ENCODE results near the gene ATP1A2. TPM values are rescaled to one million over a fixed set of nuclear protein-coding genes. Genes with fewer than 3 reads are reported as not detected.

The ATP1A2 gene
- total RNA-seq, 1 experiment from 2014 or later, result 23.2 TPM

DNA sequence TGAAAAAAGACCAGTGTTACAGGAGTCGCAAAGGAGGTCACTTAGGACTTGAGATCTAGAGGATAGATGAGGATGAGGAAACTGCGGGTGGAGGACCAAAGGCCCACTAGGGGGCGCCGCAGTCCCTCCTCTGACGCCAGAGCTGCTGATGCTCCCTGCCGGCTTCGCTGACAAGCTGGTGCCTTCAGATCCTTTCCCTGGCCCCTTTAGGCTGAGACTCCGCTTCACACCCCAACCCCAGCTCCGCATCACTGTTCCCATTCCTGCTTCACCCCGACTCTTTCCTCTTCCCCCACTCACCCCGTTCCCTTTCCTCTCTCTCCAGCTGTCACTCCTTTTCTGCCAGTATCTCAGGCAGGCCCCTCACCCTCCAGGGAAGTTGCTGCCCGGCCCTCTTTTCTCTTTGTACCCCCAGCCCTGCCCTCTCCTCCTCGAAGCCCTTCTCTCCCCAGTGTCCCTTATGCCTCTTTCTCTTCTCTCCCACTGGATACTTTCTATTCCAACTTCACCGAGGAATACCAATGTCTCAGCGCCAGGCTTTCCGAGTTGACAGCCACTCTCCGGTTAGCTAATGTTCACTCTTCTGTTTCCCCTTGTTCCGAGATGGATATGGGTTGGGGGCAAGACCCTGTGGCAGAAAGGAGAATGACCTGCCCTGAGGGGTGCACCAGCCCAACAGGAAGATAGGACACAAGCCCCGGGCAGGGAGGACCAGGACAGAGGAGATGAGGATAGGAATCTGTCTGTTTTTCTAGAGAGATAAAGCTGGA, 29.7 kb upstream of the ATP1A2 start:
- TF ChIP-seq, protein P1, sequence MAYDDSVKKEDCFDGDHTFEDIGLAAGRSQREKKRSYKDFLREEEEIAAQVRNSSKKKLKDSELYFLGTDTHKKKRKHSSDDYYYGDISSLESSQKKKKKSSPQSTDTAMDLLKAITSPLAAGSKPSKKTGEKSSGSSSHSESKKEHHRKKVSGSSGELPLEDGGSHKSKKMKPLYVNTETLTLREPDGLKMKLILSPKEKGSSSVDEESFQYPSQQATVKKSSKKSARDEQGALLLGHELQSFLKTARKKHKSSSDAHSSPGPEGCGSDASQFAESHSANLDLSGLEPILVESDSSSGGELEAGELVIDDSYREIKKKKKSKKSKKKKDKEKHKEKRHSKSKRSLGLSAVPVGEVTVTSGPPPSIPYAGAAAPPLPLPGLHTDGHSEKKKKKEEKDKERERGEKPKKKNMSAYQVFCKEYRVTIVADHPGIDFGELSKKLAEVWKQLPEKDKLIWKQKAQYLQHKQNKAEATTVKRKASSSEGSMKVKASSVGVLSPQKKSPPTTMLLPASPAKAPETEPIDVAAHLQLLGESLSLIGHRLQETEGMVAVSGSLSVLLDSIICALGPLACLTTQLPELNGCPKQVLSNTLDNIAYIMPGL (CRISPR knock-in tag; IDR thresholded peaks at IDR 0.05), result 0 out of 2 replicates have a peak, but pooled peaks have one; percentile 54
- TF ChIP-seq, protein P2, sequence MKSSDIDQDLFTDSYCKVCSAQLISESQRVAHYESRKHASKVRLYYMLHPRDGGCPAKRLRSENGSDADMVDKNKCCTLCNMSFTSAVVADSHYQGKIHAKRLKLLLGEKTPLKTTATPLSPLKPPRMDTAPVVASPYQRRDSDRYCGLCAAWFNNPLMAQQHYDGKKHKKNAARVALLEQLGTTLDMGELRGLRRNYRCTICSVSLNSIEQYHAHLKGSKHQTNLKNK (CRISPR knock-in tag; IDR thresholded peaks at IDR 0.05), result no peak
- TF ChIP-seq TEAD1 (CRISPR knock-in tag; IDR thresholded peaks at IDR 0.05), result 0 out of 2 replicates have a peak, but pooled peaks have one; percentile 43
- 0 out of 2 replicates have a peak, but pooled peaks have one; percentile 38 for TF ChIP-seq ZNF232 (CRISPR knock-in tag; IDR thresholded peaks at IDR 0.05)
- TF ChIP-seq JAZF1 (CRISPR knock-in tag; IDR thresholded peaks at IDR 0.05), result no peak
- TF ChIP-seq NR2C2 (CRISPR knock-in tag; IDR thresholded peaks at IDR 0.05), result no peak
- TF ChIP-seq ZNF416 (CRISPR knock-in tag; IDR thresholded peaks at IDR 0.05), result 0 out of 2 replicates have a peak, but pooled peaks have one; percentile 37
- TF ChIP-seq CBFB (CRISPR knock-in tag; IDR thresholded peaks at IDR 0.05; ENCODE audit: low read depth), result no peak
- TF ChIP-seq NFATC4 (CRISPR knock-in tag; IDR thresholded peaks at IDR 0.05), result no peak
- TF ChIP-seq, protein P3, sequence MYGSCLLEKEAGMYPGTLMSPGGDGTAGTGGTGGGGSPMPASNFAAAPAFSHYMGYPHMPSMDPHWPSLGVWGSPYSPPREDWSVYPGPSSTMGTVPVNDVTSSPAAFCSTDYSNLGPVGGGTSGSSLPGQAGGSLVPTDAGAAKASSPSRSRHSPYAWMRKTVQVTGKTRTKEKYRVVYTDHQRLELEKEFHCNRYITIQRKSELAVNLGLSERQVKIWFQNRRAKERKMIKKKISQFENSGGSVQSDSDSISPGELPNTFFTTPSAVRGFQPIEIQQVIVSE (CRISPR knock-in tag; IDR thresholded peaks at IDR 0.05; ENCODE audit: borderline replicate concordance), result no peak
- TF ChIP-seq SMAD3 (CRISPR knock-in tag; IDR thresholded peaks at IDR 0.05; ENCODE audit: borderline replicate concordance), result no peak
- TF ChIP-seq, protein P4, sequence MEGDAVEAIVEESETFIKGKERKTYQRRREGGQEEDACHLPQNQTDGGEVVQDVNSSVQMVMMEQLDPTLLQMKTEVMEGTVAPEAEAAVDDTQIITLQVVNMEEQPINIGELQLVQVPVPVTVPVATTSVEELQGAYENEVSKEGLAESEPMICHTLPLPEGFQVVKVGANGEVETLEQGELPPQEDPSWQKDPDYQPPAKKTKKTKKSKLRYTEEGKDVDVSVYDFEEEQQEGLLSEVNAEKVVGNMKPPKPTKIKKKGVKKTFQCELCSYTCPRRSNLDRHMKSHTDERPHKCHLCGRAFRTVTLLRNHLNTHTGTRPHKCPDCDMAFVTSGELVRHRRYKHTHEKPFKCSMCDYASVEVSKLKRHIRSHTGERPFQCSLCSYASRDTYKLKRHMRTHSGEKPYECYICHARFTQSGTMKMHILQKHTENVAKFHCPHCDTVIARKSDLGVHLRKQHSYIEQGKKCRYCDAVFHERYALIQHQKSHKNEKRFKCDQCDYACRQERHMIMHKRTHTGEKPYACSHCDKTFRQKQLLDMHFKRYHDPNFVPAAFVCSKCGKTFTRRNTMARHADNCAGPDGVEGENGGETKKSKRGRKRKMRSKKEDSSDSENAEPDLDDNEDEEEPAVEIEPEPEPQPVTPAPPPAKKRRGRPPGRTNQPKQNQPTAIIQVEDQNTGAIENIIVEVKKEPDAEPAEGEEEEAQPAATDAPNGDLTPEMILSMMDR (IDR thresholded peaks at IDR 0.05), result peak; percentile 92
- TF ChIP-seq, protein P5, sequence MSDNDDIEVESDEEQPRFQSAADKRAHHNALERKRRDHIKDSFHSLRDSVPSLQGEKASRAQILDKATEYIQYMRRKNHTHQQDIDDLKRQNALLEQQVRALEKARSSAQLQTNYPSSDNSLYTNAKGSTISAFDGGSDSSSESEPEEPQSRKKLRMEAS (CRISPR knock-in tag; IDR thresholded peaks at IDR 0.05), result peak; percentile 62
- no peak for TF ChIP-seq ZNF396 (CRISPR knock-in tag; IDR thresholded peaks at IDR 0.05; ENCODE audit: borderline replicate concordance)
- TF ChIP-seq, protein P6, sequence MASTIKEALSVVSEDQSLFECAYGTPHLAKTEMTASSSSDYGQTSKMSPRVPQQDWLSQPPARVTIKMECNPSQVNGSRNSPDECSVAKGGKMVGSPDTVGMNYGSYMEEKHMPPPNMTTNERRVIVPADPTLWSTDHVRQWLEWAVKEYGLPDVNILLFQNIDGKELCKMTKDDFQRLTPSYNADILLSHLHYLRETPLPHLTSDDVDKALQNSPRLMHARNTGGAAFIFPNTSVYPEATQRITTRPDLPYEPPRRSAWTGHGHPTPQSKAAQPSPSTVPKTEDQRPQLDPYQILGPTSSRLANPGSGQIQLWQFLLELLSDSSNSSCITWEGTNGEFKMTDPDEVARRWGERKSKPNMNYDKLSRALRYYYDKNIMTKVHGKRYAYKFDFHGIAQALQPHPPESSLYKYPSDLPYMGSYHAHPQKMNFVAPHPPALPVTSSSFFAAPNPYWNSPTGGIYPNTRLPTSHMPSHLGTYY (CRISPR knock-in tag; IDR thresholded peaks at IDR 0.05), result no peak
- ChIA-PET CTCF (interaction anchor here (0.6 to 29.5 kb wide), 48 partner anchors 8 to 909 kb away, joined by 3 to 978 read pairs (median 6); partner anchors contain the start of genes ATP1A2, CASQ1, DCAF8 and IGSF8), POLR2A (interaction anchor here (0.6 to 1.2 kb wide), 4 partner anchors 9 to 79 kb away, joined by 3 to 5 read pairs (median 4); no protein-coding TSS in a partner anchor)
- Mint-ChIP-seq H3K9me3 (no peaks in the 10 kb centered on the region), H3K36me3 (no peaks in the 10 kb centered on the region; the same call in 1 of the 2 replicates), H3K4me1 (peaks cover 19% of the 10 kb centered on the region), H3K4me3 (no peak overlapping the region), H3K27ac (no peak overlapping the region), H3K27me3 (ENCODE audit: low read depth) (peaks cover 51% of the 10 kb centered on the region)
- ATAC-seq (peak; percentile 74), DNase-seq (ENCODE audit: low spot score) (peak; percentile 94)

DNA sequence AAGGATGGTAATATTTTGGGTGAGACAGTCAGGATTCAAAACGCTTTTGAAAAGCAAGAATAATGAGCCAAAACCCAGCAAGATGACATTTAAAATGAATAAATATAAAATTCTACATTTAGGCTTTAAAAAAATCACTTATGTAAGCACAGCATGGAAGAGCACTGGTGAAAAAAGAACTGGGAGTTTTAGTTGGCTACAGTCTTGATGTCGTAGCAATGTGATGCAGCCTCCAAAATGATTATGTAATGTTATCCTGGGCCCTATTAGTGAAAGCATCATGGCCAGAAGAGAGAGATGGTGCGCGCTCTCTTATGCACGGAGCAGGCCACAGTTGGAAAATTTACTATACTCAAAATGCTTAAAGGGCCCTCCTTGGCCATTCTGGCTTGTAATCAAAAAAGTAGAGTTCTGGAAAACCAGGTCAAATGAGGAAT, 29.1 kb upstream of the ATP1A2 start:
- ATAC-seq (no peak), DNase-seq (ENCODE audit: low spot score) (no peak)
- TF ChIP-seq TEAD4 (CRISPR knock-in tag; IDR thresholded peaks at IDR 0.05), result no peak
- TF ChIP-seq NFE2L1 (CRISPR knock-in tag; IDR thresholded peaks at IDR 0.05), result no peak
- TF ChIP-seq IRF2 (CRISPR knock-in tag; IDR thresholded peaks at IDR 0.05; ENCODE audit: borderline replicate concordance, low read depth), result no peak
- no peak for TF ChIP-seq JAZF1 (CRISPR knock-in tag; IDR thresholded peaks at IDR 0.05)
- Mint-ChIP-seq H3K9me3 (no peaks in the 10 kb centered on the region), H3K4me1 (peaks cover 22% of the 10 kb centered on the region), H3K27ac (no peak overlapping the region), H3K27me3 (ENCODE audit: low read depth) (peaks cover 45% of the 10 kb centered on the region), H3K36me3 (no peaks in the 10 kb centered on the region; the same call in 1 of the 2 replicates), H3K4me3 (no peak overlapping the region)
- CTCF ChIA-PET, result interaction anchor here (0.6 to 29.5 kb wide), 20 partner anchors 9 to 909 kb away, joined by 3 to 978 read pairs (median 11); partner anchors contain the start of genes ATP1A2, CASQ1 and IGSF8
- POLR2A ChIA-PET, result interaction anchor here (1.0 to 1.2 kb wide), 2 partner anchors 11 to 15 kb away, joined by 3 to 4 read pairs; no protein-coding TSS in a partner anchor

All from WTC11 (cell line).